SK-N-SH (cell line): ENCODE measurements around the gene GTF2A1L. TPM values are rescaled to one million over a fixed set of nuclear protein-coding genes. Genes with fewer than 3 reads are reported as not detected.

Source experiments
- CTCF ChIA-PET: fragments of 300-600, 350-600 bp; formaldehyde crosslinking; extraction: SDS; loops from one replicate; lab custom pipeline; 2021; lab: Yijun Ruan, JAX
- POLR2A ChIA-PET: fragments of 350-600 bp; sonication (Branson Sonifier 250); formaldehyde crosslinking; extraction: SDS; loops from one replicate; lab custom pipeline; 2020; ENCODE audit warnings: antibody characterized with exemption, inconsistent platforms; lab: Yijun Ruan, JAX
- DNase-seq: peaks from one replicate; pipeline ENCODE4 v3.0.0; 2012
- H2AFZ ChIP-seq: fragments of 200-600 bp; sonication (generic); 2 replicates; pipeline ENCODE4 v1.8.1; 2016; ENCODE audit warnings: antibody characterized with exemption, mild to moderate bottlenecking, low read depth
- H3F3A ChIP-seq: fragments of 200-600 bp; sonication (generic); replicated peaks from 2 replicates; pipeline ENCODE3; 2016; ENCODE audit warnings: antibody characterized with exemption, mild to moderate bottlenecking; ENCODE audit not compliant: insufficient read depth
- H3K27ac ChIP-seq, 2 experiments: fragments of 200-500 bp in 1 of 2; fragments of 200-600 bp in 1 of 2; sonication (Bioruptor generic) in 1 of 2; sonication (generic), shearing (Covaris generic) in 1 of 2; 2 replicates each; pipeline versions ENCODE4 v1.5.1 to v1.6.1; 2014 to 2016; ENCODE audit warnings: low read depth in 2 of 2, inconsistent platforms in 1 of 2, low read length in 1 of 2, mild to moderate bottlenecking in 1 of 2, mixed read lengths in 1 of 2
- H3K27me3 ChIP-seq: fragments of 200-600 bp; sonication (generic), shearing (Covaris generic); 2 replicates; pipeline ENCODE4 v1.6.1; 2016; ENCODE audit warnings: mixed run types; ENCODE audit not compliant: insufficient read depth
- H3K36me3 ChIP-seq, 2 experiments: fragments of 200-500 bp in 1 of 2; fragments of 200-600 bp in 1 of 2; sonication (Bioruptor generic) in 1 of 2; sonication (generic) in 1 of 2; replicated peaks in 1 of 2; 2 replicates each; pipeline versions ENCODE3 to v1.5.1; 2014 to 2016; ENCODE audit warnings: low read length in 1 of 2, mild to moderate bottlenecking in 1 of 2; ENCODE audit not compliant: insufficient read depth in 2 of 2, control insufficient read depth in 1 of 2
- H3K4me1 ChIP-seq, 2 experiments: fragments of 200-500 bp in 1 of 2; fragments of 200-600 bp in 1 of 2; sonication (Bioruptor generic) in 1 of 2; sonication (generic), shearing (Covaris generic) in 1 of 2; 2 replicates each; pipeline versions ENCODE4 v1.5.1 to v1.6.1; 2014 to 2016; ENCODE audit warnings: low read depth in 1 of 2, low read length in 1 of 2, mixed run types in 1 of 2; ENCODE audit not compliant: insufficient read depth in 2 of 2, control insufficient read depth in 1 of 2
- H3K4me2 ChIP-seq: fragments of 200-600 bp; sonication (generic), shearing (Covaris generic); 2 replicates; pipeline ENCODE4 v1.6.1; 2017; ENCODE audit warnings: mixed run types
- H3K4me3 ChIP-seq, 2 experiments: fragments of 200-500 bp in 1 of 2; fragments of 200-600 bp in 1 of 2; sonication (Bioruptor generic) in 1 of 2; sonication (generic), shearing (Covaris generic) in 1 of 2; 2 replicates each; pipeline versions ENCODE4 v1.5.1 to v1.8.1; 2014 to 2016; ENCODE audit warnings: low read depth in 2 of 2, inconsistent platforms in 1 of 2, low read length in 1 of 2, mild to moderate bottlenecking in 1 of 2, mixed read lengths in 1 of 2, moderate library complexity in 1 of 2
- H3K79me2 ChIP-seq: fragments of 200-600 bp; sonication (generic); 2 replicates; pipeline ENCODE4 v1.8.1; 2017; ENCODE audit warnings: mild to moderate bottlenecking; ENCODE audit not compliant: insufficient read depth
- H3K9ac ChIP-seq: fragments of 200-600 bp; sonication (generic); 2 replicates; pipeline ENCODE4 v1.6.1; 2017; ENCODE audit warnings: mixed run types
- H3K9me2 ChIP-seq: fragments of 200-600 bp; sonication (generic); 2 replicates; pipeline ENCODE4 v1.6.1; 2017; ENCODE audit warnings: mixed run types
- H3K9me3 ChIP-seq: fragments of 200-600 bp; sonication (generic); 2 replicates; pipeline ENCODE4 v1.6.1; 2017; ENCODE audit warnings: mixed run types, mild to moderate bottlenecking, moderate library complexity
- H4K20me1 ChIP-seq: fragments of 200-600 bp; sonication (generic); 2 replicates; pipeline ENCODE4 v1.6.1; 2017; ENCODE audit warnings: mild to moderate bottlenecking, mixed run types; ENCODE audit not compliant: insufficient read depth
- CTCF ChIP-seq: fragments of 200-600 bp; sonication (generic); IDR thresholded peaks from 2 replicates; pipeline ENCODE4 v1.6.1; 2017; ENCODE audit warnings: antibody characterized with exemption, mild to moderate bottlenecking, moderate library complexity
- EP300 ChIP-seq, 2 experiments: IDR thresholded peaks; 2 replicates each; pipeline versions ENCODE4 v1.4.0 to v1.6.1; 2012; ENCODE audit warnings: borderline replicate concordance in 1 of 2, low read depth in 1 of 2, low read length in 1 of 2
- EZH2phosphoT487 ChIP-seq: fragments of 200-600 bp; sonication (generic); IDR thresholded peaks from 2 replicates; pipeline ENCODE4 v1.6.1; 2017; ENCODE audit warnings: low read depth, mixed run types, mild to moderate bottlenecking, antibody characterized with exemption, moderate library complexity, borderline replicate concordance
- FOSL2 ChIP-seq: IDR thresholded peaks from 2 replicates; pipeline ENCODE4 v1.4.0; 2012; ENCODE audit warnings: low read depth, mild to moderate bottlenecking, moderate library complexity, borderline replicate concordance
- FOXJ3 ChIP-seq: sonication (generic); formaldehyde crosslinking; IDR thresholded peaks from 2 replicates; pipeline ENCODE4 v1.5.1; 2020; ENCODE audit warnings: mild to moderate bottlenecking, missing genetic modification reagents
- JUND ChIP-seq: IDR thresholded peaks from 2 replicates; pipeline ENCODE4 v1.4.0; 2012
- MAX ChIP-seq: IDR thresholded peaks from 2 replicates; pipeline ENCODE4 v1.4.0; 2012; ENCODE audit warnings: low read depth
- MEF2A ChIP-seq: IDR thresholded peaks from 2 replicates; pipeline ENCODE4 v1.4.0; 2012; ENCODE audit warnings: low read depth, borderline replicate concordance
- MXI1 ChIP-seq: IDR thresholded peaks from 2 replicates; pipeline ENCODE4 v1.6.1; 2012; ENCODE audit warnings: mild to moderate bottlenecking, low read depth, low read length, improper control_type of control experiment
- NFIC ChIP-seq: IDR thresholded peaks from 2 replicates; pipeline ENCODE4 v1.4.0; 2012; ENCODE audit warnings: borderline replicate concordance
- PBX3 ChIP-seq: IDR thresholded peaks from 2 replicates; pipeline ENCODE4; 2012
- POLR2AphosphoS5 ChIP-seq: IDR thresholded peaks from 2 replicates; pipeline ENCODE4 v1.6.1; 2012; ENCODE audit warnings: low read depth, low read length
- RAD21 ChIP-seq: IDR thresholded peaks from 2 replicates; pipeline ENCODE4 v1.6.1; 2012; ENCODE audit warnings: mild to moderate bottlenecking, low read length
- RCOR1 ChIP-seq: fragments of 150-350 bp; IDR thresholded peaks from 2 replicates; pipeline ENCODE4 v1.6.1; 2017; ENCODE audit warnings: antibody characterized with exemption, low read length
- TEAD4 ChIP-seq: IDR thresholded peaks from 2 replicates; pipeline ENCODE4 v1.4.0; 2012; ENCODE audit warnings: mild to moderate bottlenecking, borderline replicate concordance; ENCODE audit not compliant: insufficient read depth
- USF1 ChIP-seq: IDR thresholded peaks from 2 replicates; pipeline ENCODE4 v1.4.0; 2012; ENCODE audit warnings: low read depth, borderline replicate concordance
- ZBTB33 ChIP-seq: IDR thresholded peaks from 2 replicates; pipeline ENCODE4 v1.4.0; 2012; ENCODE audit warnings: low read depth, borderline replicate concordance
- WGBS: methylation state at CpG from one replicate; pipeline ENCODE4 v1.1.6; 2017; ENCODE audit warnings: low lambda C conversion rate; 5-methylcytosine and 5-hydroxymethylcytosine counted together
- polyA plus RNA-seq, 3 experiments: library from polyadenylated mRNA; depleted of rRNA; stranded (reverse); fragments of >200 nt; gene quantifications; 2 replicates each; pipeline ENCODE4 v1.2.3, GENCODE V29; 2012

The GTF2A1L gene
- polyA plus RNA-seq, 1 of the 3 experiments (the other 2 are of a cell fraction) = 0.36 TPM

- Histone ChIP-seq H3K4me2 (no peak overlapping the region), H2AFZ (no peak overlapping the region), H4K20me1 (no peaks in the 10 kb centered on the region), H3F3A (no peaks in the 10 kb centered on the region), H3K9me2 (no peaks in the 10 kb centered on the region), H3K9ac (no peak overlapping the region), H3K9me3 (no peaks in the 10 kb centered on the region), H3K4me1 (no peaks in the 10 kb centered on the region), H3K27ac (no peak overlapping the region), H3K4me3 (no peak overlapping the region), H3K27me3 (no peaks in the 10 kb centered on the region), H3K79me2 (no peaks in the 10 kb centered on the region), H3K36me3 (peaks cover 0 to 3% of the 10 kb centered on the region in 2 experiments)
- POLR2A ChIA-PET = no interaction called here
- no peak for DNase-seq
- WGBS = 85% methylated on average over 7 of the region's 7 CpGs
- TF ChIP-seq MXI1 (no peak), RAD21 (peak; percentile 49; the same call in 1 of the 2 replicates), NFIC (no peak), MEF2A (no peak), POLR2AphosphoS5 (no peak), TEAD4 (no peak), EP300 (IDR thresholded peaks at IDR 0.05; ENCODE audit: borderline replicate concordance in 1 of 2, low read depth in 1 of 2, low read length in 1 of 2) (no peak), CTCF (peak; percentile 46), MAX (no peak), USF1 (no peak), FOXJ3 (CRISPR knock-in tag) (no peak)
- TF ChIP-seq, all 33 proteins: peak for 2
- CTCF ChIA-PET = interaction anchor here (2.3 to 2.4 kb wide), 2 partner anchors 9 to 345 kb away, joined by 7 to 18 read pairs; no protein-coding TSS in a partner anchor
Measured at GRCh38 chr2:48601349-48601748, 16.3 kb upstream of the GTF2A1L start.

GRCh38 chr2:48605482-48606175 lies 12.0 kb upstream of the GTF2A1L start:
- Histone ChIP-seq H3K9me3 (no peaks in the 10 kb centered on the region), H4K20me1 (no peaks in the 10 kb centered on the region), H3K79me2 (no peaks in the 10 kb centered on the region), H3F3A (no peaks in the 10 kb centered on the region), H3K4me1 (no peaks in the 10 kb centered on the region), H3K4me2 (no peak overlapping the region), H3K4me3 (no peak overlapping the region), H3K27ac (no peak overlapping the region), H3K36me3 (no peaks in the 10 kb centered on the region), H3K9ac (no peak overlapping the region), H3K9me2 (no peaks in the 10 kb centered on the region), H3K27me3 (no peaks in the 10 kb centered on the region), H2AFZ (no peak overlapping the region)
- ChIA-PET POLR2A (no interaction called here), CTCF (interaction anchor here (1.1 kb wide), 1 partner anchor 1797 kb away, joined by 3 read pairs; no protein-coding TSS in a partner anchor)
- 95% methylated on average over 5 of the region's 5 CpGs for WGBS
- DNase-seq = no peak
- TF ChIP-seq USF1 (no peak), RAD21 (no peak), JUND (no peak), EZH2phosphoT487 (no peak), RCOR1 (no peak), FOSL2 (no peak), PBX3 (no peak), MXI1 (no peak), ZBTB33 (no peak), MEF2A (no peak)
